Measurements from ENCODE around the gene C1orf87.

C1orf87 gene

DNA sequence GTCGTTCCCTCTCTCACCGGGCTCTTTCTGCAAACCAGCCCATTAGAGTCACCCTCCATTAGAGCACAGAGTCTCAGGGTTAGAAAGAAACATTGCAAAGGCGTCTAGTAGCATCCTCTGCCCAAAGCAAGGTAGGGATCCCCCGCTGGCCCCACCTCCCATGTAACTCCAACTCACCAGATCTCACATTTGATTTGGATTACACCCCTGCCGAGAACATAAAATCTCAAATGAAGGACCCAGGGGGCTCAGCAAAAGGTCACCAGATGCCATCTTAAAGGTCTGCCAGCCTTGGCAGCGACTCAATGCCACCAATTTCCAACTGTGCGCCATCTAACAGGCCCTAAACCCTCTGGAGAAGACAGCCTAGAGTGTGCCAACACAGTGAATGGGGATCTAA, 14.1 kb downstream of the C1orf87 start:
- DNase-seq = no peak

DNA sequence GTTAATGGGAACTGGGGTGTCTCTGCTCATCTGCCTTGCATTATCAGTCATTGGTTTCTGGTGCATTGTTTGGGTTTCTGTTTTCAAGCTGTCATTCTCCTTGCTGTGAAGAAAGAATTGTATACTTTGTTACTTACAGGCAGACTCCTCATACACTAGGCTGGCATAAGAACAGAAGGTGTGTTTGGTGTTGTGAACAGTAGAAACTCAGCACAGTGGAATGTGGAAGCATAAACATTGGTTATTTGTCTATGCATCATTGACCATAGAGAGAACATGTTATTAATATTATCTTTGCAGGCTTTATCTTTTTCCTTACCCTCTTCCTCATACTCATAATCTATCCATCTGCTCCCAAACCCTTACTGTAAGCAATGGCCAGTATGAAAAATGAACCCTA, 18.2 kb downstream of the C1orf87 start:
- DNase-seq = no peak

- DNase-seq = no peak
These were observed 19.2 kb downstream of the C1orf87 start for GRCh38 chr1:60054374-60054773.

GRCh38 chr1:60052601-60053000, 21.0 kb downstream of the C1orf87 start:
- DNase-seq = no peak

- DNase-seq = no peak
These were observed 22.4 kb downstream of the C1orf87 start for GRCh38 chr1:60051191-60051590.

DNA sequence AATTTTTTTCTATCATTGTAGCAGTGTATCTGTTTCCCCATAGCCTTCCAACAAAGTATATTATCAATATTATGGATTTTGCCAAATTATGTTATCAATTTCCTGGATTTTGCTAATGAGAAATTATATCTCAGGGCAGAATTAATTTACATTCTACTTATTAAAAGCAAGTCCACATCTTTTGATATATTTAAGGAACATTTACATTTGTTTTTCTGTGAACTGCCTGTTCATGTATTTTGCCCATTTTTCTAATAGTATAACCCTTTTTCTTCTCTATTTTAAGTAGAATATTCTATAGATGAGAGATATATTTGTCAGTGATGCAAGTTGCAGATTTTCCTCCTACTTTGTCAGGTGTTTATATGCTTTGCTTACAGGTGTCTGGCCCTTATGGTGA, 24.4 kb downstream of the C1orf87 start:
- DNase-seq = no peak

GRCh38 chr1:60044881-60045280, 28.7 kb downstream of the C1orf87 start:
- DNase-seq = no peak

- DNase-seq = no peak
These were observed 31.8 kb downstream of the C1orf87 start for GRCh38 chr1:60041783-60042182.

DNA sequence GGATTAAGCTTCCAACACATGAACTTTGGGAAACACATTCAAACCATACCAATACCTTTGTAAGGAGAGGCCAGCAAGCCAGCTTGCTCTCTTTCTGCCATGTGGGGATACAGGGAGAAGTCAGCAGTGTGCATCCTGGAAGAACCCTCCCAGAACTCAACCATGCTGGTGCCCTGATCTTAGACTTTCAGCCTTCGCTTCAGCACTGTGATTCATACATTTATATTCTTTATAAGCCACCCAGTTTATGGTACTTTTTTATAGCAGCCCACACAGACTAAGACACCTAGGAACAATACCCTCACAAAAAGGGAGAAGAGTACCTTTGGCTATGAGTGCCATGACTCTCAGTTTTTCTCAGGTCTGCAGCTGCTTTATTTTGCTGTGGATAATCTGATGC, 35.9 kb downstream of the C1orf87 start:
- DNase-seq = no peak

DNA sequence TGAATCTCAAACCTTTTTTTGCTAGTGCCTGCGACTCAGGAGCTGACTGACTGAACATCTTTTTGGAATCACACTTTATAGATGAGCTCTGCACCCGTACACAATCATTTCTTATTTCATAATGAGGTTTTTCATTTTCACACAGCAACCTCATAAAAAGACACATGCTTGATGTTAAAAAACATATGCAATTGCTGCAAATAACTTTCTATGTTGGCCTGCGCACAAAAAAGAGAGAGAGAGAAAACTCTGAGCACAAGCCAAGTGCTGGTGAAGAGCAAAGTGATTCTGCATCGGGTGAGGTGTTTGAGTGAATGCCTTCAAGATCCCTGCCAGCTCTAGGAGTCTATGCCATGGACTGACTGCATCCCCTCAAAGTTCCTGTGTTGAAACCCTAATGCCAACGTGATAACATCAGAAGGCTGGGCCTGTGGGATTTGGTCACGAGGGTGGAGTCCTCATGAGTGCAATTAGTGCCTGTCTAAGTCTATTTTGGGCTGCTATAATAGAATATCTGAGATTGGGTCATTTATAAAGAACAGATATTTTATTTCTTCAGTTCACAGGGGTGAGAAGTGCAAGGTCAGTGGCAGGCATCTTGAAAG, 36.6 kb downstream of the C1orf87 start:
- no peak for DNase-seq

- DNase-seq = no peak
These were observed 37.6 kb downstream of the C1orf87 start for GRCh38 chr1:60035921-60036320.

DNA sequence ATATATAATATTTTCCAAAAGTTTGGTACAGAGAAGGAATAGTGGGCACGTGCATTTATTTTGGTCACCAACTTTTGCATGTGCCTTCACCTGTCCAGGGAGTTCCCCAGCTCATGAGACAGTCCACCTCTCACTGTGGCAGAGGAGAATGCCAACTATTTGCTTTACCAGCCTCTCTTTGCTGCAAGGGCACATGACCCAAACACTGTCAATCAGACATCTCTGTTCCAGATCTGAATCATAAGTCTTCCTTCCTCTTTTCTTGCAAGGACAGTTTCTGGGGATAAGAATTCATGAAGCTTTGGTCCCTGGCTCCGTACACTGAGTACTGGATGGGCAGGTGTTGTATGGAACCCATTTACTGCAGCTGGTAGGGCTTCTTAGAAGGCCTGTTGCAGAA, 38.6 kb downstream of the C1orf87 start:
- DNase-seq = no peak

DNA sequence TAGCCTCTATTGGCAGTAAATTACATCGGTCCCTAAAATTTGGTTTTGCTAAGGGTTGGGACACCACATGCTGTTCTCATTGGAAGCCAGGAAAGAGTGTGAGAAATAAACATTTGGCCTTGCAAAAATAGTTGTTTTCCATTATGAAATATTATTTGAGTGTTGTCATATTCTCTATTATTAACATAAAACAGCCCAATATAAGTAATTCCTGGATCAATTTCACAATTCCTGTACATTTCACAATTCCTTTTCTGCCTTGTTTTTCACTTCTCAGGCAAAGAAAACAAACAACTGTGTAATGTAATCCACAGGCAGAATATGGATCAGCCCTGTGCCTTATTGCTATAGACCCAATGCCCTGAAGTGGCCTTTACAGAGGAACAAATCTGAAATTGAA, 40.5 kb downstream of the C1orf87 start:
- no peak for DNase-seq

- DNase-seq = no peak
These were observed 42.4 kb downstream of the C1orf87 start for GRCh38 chr1:60031146-60031545.

GRCh38 chr1:60025552-60025951, 48.0 kb downstream of the C1orf87 start:
- no peak for DNase-seq

GRCh38 chr1:60017508-60018205, 55.9 kb downstream of the C1orf87 start:
- DNase-seq = no peak

DNA sequence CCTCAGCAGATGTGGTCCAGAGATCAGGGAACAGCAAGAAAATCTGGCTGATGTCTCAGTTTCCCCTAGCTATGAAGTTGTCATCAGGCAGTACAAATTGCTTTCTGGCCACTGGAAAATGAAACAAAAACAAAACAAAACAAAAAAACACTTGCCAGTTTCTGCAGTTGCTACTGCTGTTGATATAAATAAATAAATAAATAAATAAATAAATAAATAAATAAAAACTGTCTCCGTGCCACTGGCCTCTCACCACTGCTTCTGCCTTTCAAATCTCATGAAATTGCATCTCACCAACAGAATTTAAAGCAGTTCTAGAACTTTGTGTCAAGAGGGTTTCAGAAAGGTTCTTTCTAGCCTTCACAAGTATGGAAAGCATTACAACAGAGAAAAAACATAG, 62.9 kb downstream of the C1orf87 start:
- DNase-seq = no peak

DNA sequence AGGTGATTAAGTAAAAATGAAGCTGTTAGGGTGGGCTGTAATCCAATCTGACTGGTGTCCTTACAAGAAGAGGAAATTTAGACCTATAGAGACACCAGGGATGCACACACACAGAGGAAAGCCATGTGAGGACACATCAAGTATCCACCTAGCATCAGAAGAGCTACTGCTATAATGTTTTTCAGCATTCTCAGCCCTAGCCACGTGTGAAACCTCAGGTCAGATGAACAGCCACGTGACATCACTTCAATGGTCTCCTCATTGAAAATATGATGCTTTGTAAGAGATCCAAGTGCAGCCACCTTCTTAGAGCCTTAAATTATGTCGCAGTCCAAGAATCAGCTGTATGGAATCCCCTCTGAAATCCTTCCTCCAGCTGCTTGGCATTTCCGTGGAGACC, 65.1 kb downstream of the C1orf87 start:
- no peak for DNase-seq

DNA sequence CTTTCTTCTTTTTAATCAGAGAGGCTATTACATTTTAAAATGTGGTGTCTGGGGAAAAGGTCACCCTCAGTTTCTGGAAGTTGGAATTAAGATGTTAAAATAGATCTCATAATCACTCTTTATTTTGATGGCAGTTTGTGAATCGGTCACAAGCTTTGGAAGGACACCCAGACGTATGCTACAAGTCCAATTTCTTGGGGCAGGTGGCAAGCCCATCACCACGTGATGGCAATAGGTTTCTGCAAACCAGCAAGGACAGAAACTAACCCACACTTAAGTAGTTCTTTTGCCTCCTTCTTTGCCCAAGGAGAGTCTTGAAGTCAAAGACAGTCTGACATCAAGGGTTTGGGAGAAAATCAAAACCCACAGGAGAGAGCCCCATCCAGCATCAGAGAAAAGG, 72.9 kb downstream of the C1orf87 start:
- no peak for DNase-seq

DNA sequence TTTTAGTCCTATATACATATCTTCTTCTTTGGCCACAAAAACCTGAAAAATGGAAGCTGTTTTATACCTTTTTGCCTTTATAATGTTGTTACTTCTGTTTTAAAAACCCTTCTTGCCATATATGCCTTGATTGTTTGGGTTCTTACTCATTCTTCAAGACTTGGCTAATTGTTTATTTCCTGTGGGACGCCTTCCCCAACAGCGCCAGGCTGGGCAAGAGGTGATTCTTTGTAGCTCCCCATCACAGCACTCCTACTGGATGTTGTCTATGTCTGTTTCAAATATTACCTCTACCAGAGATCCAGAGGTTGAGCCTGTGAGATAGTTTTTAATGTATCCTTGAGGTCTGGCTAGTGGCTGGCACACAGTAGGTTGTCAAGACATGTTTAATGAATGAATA, 73.8 kb downstream of the C1orf87 start:
- DNase-seq = no peak

DNA sequence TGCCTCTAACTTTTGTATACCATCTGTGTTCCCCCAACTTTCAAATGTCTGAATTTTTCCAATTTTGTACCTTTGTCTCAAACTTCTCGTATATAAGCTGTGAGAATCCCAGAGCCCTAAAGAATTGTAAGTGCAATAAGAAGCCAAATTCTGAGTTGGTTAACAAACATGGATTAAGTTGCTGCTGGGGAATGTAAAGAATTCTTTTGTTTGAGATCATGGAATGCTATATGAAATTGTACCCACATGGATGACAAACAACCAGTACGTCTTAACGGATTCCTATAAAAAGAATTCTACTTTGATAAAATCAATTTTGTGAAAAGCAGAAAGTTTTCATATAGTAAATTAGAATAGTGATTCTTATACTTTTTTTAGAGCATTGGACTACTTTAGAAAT, 74.6 kb downstream of the C1orf87 start:
- no peak for DNase-seq

DNA sequence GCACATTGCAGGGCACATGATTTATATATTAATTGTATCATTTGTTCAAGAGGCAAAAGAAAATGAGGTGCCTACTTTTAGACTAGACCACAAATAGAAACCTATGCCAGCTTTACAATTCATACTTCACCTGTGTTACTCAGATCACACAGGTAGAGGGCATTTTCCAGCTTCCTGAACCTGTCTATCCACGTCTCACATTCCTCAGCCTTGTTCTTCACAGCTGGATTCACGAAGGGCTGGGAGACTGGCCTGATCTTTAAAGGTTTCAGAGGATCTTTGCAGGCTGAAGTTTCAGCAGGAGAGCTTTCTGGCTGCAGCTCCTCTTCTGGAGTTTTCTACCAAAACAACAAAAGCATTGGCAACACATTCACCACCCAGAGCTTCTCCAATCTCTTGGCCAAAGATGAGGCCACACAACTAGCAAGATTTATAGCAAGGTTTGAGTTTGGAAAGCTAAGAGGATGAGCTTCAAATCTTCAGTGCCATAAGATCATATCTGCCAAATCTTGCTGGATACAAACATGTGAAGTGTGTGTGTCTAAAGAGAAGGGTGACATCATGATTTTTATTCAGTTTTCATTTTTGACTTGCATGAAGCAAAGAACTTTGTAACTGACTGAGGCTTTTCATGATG, 76.0 kb downstream of the C1orf87 start:
- no peak for DNase-seq

DNA sequence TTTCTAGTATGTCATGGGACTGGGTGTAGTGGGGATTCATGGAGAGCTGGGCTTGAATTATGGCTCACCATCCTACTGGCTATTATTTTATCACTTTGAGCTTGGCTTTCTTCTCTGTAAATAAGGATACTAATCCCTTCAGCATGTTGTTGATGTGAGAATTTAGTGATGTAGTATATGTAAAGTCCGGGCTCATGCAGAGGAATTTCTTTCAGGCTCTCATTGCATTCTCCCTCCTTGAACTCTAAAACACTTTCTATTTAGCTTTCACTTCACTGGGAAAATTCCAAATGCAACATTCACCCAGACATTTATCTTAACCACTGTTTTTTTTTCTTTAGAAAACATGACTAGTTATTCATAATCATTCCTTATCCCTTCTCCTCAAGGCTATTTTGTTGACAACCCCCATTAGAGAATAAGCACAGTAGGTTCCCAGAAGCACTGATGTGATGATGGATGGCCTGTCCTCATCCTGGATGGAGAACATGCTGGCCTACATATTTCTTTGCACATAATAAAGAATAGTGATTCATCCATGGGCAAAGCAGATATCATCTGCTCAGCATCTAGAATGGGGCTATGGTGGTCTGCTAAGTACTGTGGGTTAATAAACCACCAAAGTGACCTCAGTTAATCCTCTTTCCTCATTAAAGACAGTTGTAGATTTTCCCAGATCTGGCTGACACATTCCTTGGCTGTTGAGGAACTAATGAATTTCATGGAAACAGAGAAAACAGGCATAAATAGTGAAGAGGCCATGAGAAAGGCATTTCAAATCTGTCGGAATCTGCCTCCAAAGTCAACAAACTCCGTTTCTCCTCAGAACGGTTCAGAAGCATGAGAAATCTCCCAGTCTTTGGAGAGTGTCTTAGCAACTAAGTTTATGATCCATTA, 79.0 kb downstream of the C1orf87 start:
- DNase-seq = no peak
